GM04504 (cell line): ENCODE measurements around the gene ASXL3.

Source experiments
- DNase-seq: peaks from one replicate; pipeline ENCODE4 v3.0.0-alpha.2; 2012; ENCODE audit warnings: low read depth

Gene ASXL3

GRCh38 chr18:33660696-33661310 is 82.8 kb downstream of the ASXL3 start:
- no peak for DNase-seq

- no peak for DNase-seq
Observed at GRCh38 chr18:33664241-33664874, 86.3 kb downstream of the ASXL3 start.

GRCh38 chr18:33665187-33665586 is 87.2 kb downstream of the ASXL3 start:
- no peak for DNase-seq

GRCh38 chr18:33665641-33666040 is 87.6 kb downstream of the ASXL3 start:
- no peak for DNase-seq

- DNase-seq: no peak
Observed at GRCh38 chr18:33666915-33667314, 88.9 kb downstream of the ASXL3 start.

GRCh38 chr18:33669589-33669988 is 91.6 kb downstream of the ASXL3 start:
- DNase-seq: no peak

- DNase-seq: no peak
Observed at GRCh38 chr18:33670029-33670428, 92.0 kb downstream of the ASXL3 start.

GRCh38 chr18:33673689-33674088 is 95.7 kb downstream of the ASXL3 start:
- DNase-seq: no peak

- no peak for DNase-seq
Observed at GRCh38 chr18:33676593-33676992, 98.6 kb downstream of the ASXL3 start.

GRCh38 chr18:33677891-33678290 is 99.9 kb downstream of the ASXL3 start:
- no peak for DNase-seq

- no peak for DNase-seq
Observed at GRCh38 chr18:33682436-33682835, 104.4 kb downstream of the ASXL3 start.

GRCh38 chr18:33694593-33694992 is 116.6 kb downstream of the ASXL3 start:
- no peak for DNase-seq

GRCh38 chr18:33696332-33697162 is 118.5 kb downstream of the ASXL3 start:
- no peak for DNase-seq

GRCh38 chr18:33697498-33697897 is 119.5 kb downstream of the ASXL3 start:
- DNase-seq: no peak

- DNase-seq: no peak
Observed at GRCh38 chr18:33699372-33699771, 121.4 kb downstream of the ASXL3 start.

- no peak for DNase-seq
Observed at GRCh38 chr18:33700513-33700976, 122.5 kb downstream of the ASXL3 start.

GRCh38 chr18:33702625-33703024 is 124.6 kb downstream of the ASXL3 start:
- DNase-seq: no peak

GRCh38 chr18:33706391-33706790 is 128.4 kb downstream of the ASXL3 start:
- DNase-seq: no peak

GRCh38 chr18:33708876-33709275 is 130.9 kb downstream of the ASXL3 start:
- no peak for DNase-seq

- DNase-seq: no peak
Observed at GRCh38 chr18:33710269-33710668, 132.2 kb downstream of the ASXL3 start.

- no peak for DNase-seq
Observed at GRCh38 chr18:33711514-33711913, 133.5 kb downstream of the ASXL3 start.

GRCh38 chr18:33712719-33713118 is 134.7 kb downstream of the ASXL3 start:
- DNase-seq: no peak

GRCh38 chr18:33716061-33716683 is 138.2 kb downstream of the ASXL3 start:
- no peak for DNase-seq
